K562 (cell line): ENCODE data around the gene TRIM34. TPM values are rescaled to one million over a fixed set of nuclear protein-coding genes. Genes with fewer than 3 reads are reported as not detected.

ENCODE experiments used
- ATF4 ChIP-seq: fragments of 450-650 bp; formaldehyde crosslinking; IDR thresholded peaks from 2 replicates; pipeline ENCODE4 v1.4.0; 2022; ENCODE audit warnings: mild to moderate bottlenecking, moderate library complexity
- GTF2E2 ChIP-seq: fragments of 200-800 bp; sonication (Bioruptor generic); IDR thresholded peaks from 2 replicates; pipeline ENCODE4 v1.6.1; 2016; ENCODE audit warnings: missing genetic modification characterization, missing compliant biosample characterization
- MYC ChIP-seq, 2 experiments: fragments of 250-450 bp in 1 of 2; sonication (Bioruptor Pico) in 1 of 2; IDR thresholded peaks; 2 replicates each; pipeline versions ENCODE4 v1.5.1 to v1.6.1; 2012 to 2021; ENCODE audit warnings: low read depth in 2 of 2, borderline replicate concordance in 1 of 2, improper control_type of control experiment in 1 of 2, low read length in 1 of 2, mild to moderate bottlenecking in 1 of 2, moderate library complexity in 1 of 2
- PHF21A ChIP-seq: fragments of 450-650 bp; IDR thresholded peaks from 2 replicates; pipeline ENCODE4 v1.6.1; 2017; ENCODE audit warnings: low read depth, borderline replicate concordance
- POLR2AphosphoS2 ChIP-seq: IDR thresholded peaks from 2 replicates; pipeline ENCODE4 v1.6.1; 2012; ENCODE audit warnings: low read length, improper control_type of control experiment
- POLR3A ChIP-seq: IDR thresholded peaks from 2 replicates; pipeline ENCODE4 v1.6.1; 2011; ENCODE audit warnings: borderline replicate concordance, mild to moderate bottlenecking, moderate library complexity; ENCODE audit not compliant: insufficient read length, insufficient read depth; ENCODE audit errors: extremely low read depth
- RBFOX2 ChIP-seq: fragments of 200-400 bp; formaldehyde crosslinking; IDR thresholded peaks from 2 replicates; pipeline ENCODE4 v1.6.1; 2017; ENCODE audit warnings: low read depth, mild to moderate bottlenecking, low read length, moderate library complexity
- TAF9B ChIP-seq: fragments of 450-650 bp; IDR thresholded peaks from 2 replicates; pipeline ENCODE4 v1.6.1; 2018; ENCODE audit warnings: mild to moderate bottlenecking; ENCODE audit not compliant: partially characterized antibody
- ZNF263 ChIP-seq: sonication (generic); formaldehyde crosslinking; IDR thresholded peaks from 2 replicates; pipeline ENCODE4 v1.8.0; 2022; ENCODE audit warnings: mild to moderate bottlenecking, missing genetic modification reagents, borderline replicate concordance
- ZNF277 ChIP-seq: fragments of 250-450 bp; sonication (Bioruptor Pico); IDR thresholded peaks from 2 replicates; pipeline ENCODE4 v1.8.0; 2022; ENCODE audit warnings: inconsistent platforms, mild to moderate bottlenecking, moderate library complexity, borderline replicate concordance
- ZNF395 ChIP-seq: fragments of 200-800 bp; sonication (Bioruptor generic); IDR thresholded peaks from 2 replicates; pipeline ENCODE4 v1.6.1; 2017; ENCODE audit warnings: missing genetic modification characterization, missing compliant biosample characterization
- ZNF592 ChIP-seq: fragments of 450-650 bp; IDR thresholded peaks from 2 replicates; pipeline ENCODE4 v1.6.1; 2017; ENCODE audit warnings: antibody characterized with exemption, mild to moderate bottlenecking
- ZNF76 ChIP-seq: fragments of 250-450 bp; sonication (Bioruptor Pico); IDR thresholded peaks from 2 replicates; pipeline ENCODE4 v1.4.0; 2020; ENCODE audit warnings: mild to moderate bottlenecking, moderate library complexity, borderline replicate concordance
- polyA plus RNA-seq, 8 experiments: library from polyadenylated mRNA; depleted of rRNA in 4 of 8; stranded (reverse) in 5 of 8; unstranded in 3 of 8; fragments of >200 nt; fragmentation: Nextera tagmentation in 2 of 8; fragmentation: Illumina TruSeq in 1 of 8; extraction: Ambion mirVana in 2 of 8; extraction: Trizol in 1 of 8; gene quantifications; 2 replicates each; pipeline versions ENCODE4 v1.2.1 to v1.2.3, GENCODE V29; 2011 to 2014; ENCODE audit warnings: inconsistent platforms in 1 of 8, missing spikeins in 1 of 8
- total RNA-seq, 7 experiments: library from RNA; depleted of rRNA in 6 of 7; stranded (reverse); fragments of >200 nt in 6 of 7; fragmentation: Illumina TruSeq in 2 of 7; extraction: Trizol in 2 of 7; gene quantifications; 2 replicates each; pipeline versions ENCODE4 v1.2.1 to v1.2.3, GENCODE V29; 2011 to 2021; ENCODE audit warnings: low replicate concordance in 1 of 7
- TF ChIP-seq, protein P1 (sequence below): fragments of 450-650 bp; IDR thresholded peaks from 2 replicates; pipeline ENCODE4 v1.6.1; 2016; ENCODE audit warnings: antibody characterized with exemption

The TRIM34 gene
- total and polyA plus RNA-seq, 9 of the 15 experiments (the other 6 are each of a cell fraction or from before 2014, with no cell fraction given), result 0.31 to 2.9 (median 1.3) TPM

DNA sequence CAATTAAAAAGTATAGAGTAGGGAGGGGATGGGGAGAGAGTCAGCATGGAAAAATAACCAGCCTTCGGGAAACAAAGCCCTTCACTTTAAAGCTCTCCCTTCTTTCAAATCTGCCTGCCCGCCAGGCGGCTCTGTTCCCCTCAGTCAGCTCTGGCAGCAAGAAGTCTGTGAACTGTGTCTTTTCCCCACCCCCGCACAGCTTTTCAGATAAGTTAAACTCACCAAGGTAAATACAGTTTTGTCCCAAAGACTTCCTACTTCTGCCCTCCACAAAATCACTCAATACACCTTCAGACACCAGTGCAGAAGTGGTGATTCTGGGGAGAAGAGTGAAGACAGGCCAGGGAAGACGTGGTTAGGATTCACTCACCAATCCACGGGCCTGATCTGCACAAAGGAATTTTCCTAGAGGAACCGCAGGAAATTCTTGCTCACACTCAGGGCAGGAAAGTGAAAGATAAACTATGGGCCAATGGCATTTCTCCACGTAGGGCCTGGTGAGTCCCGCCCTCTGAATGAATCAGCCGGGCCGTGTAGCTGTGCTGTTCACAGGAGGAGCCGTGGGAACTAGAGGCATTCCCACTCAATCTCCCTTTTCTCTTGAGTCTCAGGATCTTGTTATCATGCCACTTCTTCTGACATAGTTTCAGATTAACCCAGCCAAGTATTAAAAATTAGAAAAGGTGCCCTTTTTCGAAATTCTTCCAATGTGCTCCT lies 60.0 kb downstream of the TRIM34 start, which contains the start of gene TRIM5 (continued):
- no peak for TF ChIP-seq ZNF277 (CRISPR knock-in tag)
- no peak for TF ChIP-seq ATF4
- peak; percentile 78 for TF ChIP-seq PHF21A
- no peak for TF ChIP-seq ZNF395 (CRISPR knock-in tag)
- TF ChIP-seq RBFOX2, result peak; percentile 48; the same call in 1 of the 2 replicates
- peak; percentile 15; the same call in 1 of the 2 replicates for TF ChIP-seq ZNF263 (CRISPR knock-in tag)
- no peak for TF ChIP-seq POLR3A
- TF ChIP-seq POLR2AphosphoS2, result no peak
- TF ChIP-seq ZNF592, result peak; percentile 22; the same call in 1 of the 2 replicates
- TF ChIP-seq MYC (IDR thresholded peaks at IDR 0.05; ENCODE audit: low read depth, low read length), result no peak
- TF ChIP-seq MYC (CRISPR knock-in tag; IDR thresholded peaks at IDR 0.05; ENCODE audit: borderline replicate concordance, low read depth), result no peak
- peak; percentile 74 for TF ChIP-seq TAF9B
- no peak for TF ChIP-seq ZNF76 (CRISPR knock-in tag)
- TF ChIP-seq, protein P1, sequence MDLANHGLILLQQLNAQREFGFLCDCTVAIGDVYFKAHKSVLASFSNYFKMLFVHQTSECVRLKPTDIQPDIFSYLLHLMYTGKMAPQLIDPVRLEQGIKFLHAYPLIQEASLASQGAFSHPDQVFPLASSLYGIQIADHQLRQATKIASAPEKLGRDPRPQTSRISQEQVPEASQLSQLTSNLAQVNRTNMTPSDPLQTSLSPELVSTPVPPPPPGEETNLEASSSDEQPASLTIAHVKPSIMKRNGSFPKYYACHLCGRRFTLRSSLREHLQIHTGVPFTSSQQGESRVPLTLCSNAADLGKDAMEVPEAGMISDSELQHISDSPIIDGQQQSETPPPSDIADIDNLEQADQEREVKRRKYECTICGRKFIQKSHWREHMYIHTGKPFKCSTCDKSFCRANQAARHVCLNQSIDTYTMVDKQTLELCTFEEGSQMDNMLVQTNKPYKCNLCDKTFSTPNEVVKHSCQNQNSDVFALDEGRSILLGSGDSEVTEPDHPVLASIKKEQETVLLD, result peak; percentile 57; the same call in 1 of the 2 replicates
- TF ChIP-seq GTF2E2 (tag), result no peak
